HG03066 (cell line): ENCODE measurements around the gene RNF113B.

Experiments used
- ATAC-seq: cut with Tn5 transposase; IDR thresholded peaks from one replicate; pipeline ENCODE4 v1.9.1; 2021; ENCODE audit warnings: low read depth; ENCODE audit not compliant: unreplicated experiment

RNF113B gene

DNA sequence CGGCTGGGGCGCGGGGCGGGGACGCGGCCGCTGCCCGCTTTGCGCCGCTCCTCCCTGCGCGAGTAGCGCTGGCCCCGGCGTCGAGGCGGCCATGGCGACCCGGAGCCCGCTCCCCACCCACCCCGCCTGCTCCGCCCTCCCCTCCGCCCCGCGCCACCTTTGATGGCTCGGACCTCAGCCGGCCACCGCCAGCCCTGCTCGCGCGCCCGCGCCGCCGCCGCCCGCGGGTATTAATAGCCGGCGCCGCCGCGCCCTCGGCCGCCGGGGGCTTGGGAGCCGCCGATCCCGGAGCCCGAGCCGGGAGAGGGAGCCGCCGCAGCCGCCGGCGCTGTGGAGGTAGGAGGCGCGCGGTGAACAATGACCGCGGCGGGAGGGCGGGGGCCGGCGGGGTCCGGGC is 33.9 kb downstream of the RNF113B start:
- peak; percentile 29 for ATAC-seq

DNA sequence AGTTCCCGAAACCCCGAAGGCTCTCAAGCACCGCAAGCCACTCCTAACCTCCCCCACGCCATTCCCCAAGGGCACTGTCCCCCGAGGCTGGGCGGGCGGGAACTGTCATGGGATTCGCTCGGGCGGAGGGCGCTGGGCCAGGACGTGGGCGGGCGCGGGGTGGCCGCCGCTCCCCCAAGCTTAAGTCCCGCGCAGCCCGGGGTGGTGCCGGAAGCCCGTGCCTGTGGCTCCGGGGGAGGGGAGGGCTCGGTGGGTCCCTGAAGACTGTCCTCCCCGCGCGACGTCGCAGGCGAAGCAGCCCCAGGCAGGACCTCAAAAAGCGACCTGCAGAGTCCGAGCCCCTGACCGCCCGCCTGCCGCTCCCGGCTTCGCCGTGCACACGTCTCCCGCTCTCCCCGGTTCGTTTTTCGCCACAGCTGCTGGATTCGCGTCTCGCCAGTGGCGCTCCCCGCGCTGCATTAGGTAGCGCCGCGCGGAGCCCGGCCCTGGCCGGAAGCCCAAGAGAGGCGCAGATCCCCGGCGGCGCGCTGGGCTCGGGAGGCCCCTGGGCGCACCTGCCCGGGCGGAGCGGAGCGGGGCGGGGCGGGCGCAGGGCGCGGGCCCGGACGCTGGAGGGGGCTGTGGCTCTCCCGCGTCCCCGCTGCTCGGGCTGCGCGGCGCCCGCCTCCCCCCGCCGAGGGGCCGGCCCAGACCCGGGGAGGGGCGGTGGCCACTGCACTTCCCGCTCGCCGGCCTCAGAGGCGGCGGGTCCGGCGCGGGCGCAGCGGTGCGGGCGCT is 34.5 kb downstream of the RNF113B start, which contains the start of gene FARP1:
Gene FARP1 (plus strand): TSS at position 715 of the 777 bp plus-strand sequence. CDS start 70,149 bp downstream, outside the sequence.
- ATAC-seq, result peak; percentile 74

DNA sequence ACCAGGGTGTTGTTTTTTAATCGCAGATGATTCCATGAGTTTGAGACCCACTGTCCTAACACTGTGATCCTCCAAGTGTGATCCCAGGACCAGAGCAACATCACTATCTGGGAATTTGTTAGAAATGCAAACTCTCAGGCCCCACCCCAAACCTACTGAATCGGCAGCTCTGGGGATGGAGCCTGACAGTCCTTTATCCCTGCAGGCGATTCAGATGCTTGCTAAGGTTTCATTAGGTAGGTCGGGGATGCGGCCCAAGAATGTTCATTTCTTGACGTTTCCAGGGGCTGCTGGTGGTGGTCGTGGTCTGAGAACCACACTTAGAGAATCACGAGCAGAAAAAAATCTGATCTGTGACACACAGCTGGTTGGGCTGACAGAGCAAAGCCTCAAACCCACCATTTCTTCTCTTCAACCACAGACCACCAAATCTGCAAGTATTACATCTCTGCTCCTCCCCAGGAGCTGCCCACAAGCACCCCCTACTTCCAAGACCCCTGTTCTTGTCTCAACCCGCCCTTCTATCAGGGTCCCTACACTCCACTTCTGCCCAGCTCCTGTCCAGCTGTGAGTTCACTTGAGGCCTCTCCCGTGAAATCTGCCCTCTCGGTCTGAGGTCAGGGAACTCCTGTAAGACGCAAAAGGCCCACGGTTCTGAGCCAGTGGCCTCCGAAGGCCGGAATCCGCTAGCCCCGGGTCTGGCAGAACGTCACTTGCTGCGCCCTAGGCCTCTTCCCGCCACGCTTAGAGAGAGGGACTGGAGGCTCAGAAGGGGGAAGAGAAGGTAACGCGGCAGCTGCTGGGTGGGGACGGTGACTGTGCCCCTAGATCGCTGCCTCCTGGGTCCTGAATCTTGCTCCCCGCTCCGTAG is 35.3 kb downstream of the RNF113B start:
- ATAC-seq, result peak; percentile 12

DNA sequence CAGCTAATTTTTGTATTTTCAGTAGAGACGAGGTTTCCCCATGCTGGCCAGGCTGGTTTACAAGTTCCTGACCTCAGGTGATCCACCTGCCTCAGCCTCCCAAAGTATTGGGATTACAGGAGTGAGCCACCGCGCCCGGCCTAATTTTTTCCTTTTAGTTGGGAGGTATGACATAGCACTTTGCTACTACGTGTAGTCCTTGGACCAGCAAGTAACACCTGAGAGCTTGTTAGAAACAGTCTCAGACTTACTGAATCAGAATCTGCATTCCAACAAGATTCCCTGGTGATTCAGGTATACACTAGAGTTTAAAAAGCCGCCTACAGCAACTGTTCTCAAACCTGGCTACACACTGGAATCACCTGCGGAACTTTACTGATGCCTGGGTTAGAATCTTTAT is 36.0 kb downstream of the RNF113B start:
- no peak for ATAC-seq

DNA sequence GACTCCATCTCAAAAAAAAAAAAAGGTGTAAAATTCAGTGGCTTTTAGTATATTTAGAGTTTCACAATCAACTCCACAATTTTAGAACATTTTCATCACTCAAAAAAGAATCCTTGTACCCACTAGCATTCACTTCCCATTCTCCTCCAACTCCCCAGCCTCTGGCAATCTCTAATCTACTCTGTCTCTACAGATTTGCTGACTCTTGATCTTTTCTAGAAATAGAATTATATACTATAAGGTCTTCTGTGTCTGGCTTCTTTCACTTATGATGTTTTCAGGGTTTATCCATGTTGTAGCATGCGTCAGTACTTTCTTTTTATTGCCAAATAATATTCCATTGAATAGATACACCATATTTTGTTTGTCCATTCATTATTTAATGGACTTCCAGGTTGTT is 42.2 kb downstream of the RNF113B start:
- no peak for ATAC-seq

DNA sequence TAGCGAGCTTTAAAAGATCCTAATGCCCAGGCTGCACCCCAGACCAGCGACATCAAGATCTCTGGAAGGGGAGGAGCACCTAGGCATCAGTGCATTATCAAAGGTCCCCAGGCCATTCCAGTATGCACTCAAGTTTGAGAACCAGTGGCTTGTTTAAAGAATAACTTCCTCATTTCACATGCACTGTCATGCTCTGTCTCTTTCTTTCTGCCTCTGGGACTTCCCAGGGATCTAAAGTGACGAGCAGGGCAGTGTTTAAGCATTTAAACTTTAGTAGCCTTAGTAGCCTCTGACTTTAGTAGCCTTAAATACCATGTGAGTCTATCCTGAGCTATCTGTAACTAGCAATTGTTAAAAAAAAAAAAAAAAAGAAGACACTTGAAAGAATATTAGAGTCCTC is 43.1 kb downstream of the RNF113B start:
- ATAC-seq, result peak; percentile 86

DNA sequence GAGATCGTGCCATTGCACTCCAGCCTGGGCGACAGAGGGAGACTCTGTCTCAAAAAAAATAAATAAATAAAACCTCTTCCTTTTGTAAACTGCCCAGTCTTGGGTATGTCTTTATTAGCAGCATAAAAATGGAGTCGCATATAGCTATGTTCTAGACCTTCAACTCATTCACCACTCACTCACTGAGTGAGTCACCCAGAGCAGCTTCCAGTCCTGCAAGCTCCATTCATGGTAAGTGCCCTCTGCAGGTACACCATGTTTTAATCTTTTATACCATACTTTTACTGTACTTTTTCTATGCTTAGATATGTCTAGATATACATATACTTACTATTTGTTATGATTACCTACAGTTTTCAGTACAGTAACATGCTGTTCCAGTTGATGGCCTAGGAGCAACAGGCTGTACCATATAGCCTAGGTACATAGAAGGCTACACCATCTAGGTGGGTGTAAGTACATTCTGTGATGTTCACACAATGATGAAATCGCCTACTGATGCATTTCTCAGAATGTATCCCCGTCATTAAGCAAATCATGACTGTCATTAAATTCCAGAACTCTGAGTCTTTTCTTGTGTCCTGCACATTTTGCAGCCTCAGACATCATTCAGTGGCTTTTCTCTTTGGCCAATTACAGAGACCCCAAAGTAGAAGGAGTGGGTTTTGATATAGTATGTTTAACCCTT is 47.9 kb downstream of the RNF113B start:
- no peak for ATAC-seq
